GM13976 (cell line): ENCODE measurements around the gene FUT8.

Experiments used
- DNase-seq: peaks from one replicate; pipeline ENCODE4 v3.0.0; 2012; ENCODE audit warnings: low spot score
- in situ Hi-C: fragments of 300-500 bp; cut with MboI; formaldehyde crosslinking; loops from one replicate; pipeline ENCODE4 v1.12.0; 2022; ENCODE audit warnings: low sequenced_read_pairs, mixed read lengths, inconsistent platforms; ENCODE audit not compliant: unreplicated experiment
- TF ChIP-seq, protein P1 (sequence below): IDR thresholded peaks from 2 replicates; pipeline ENCODE4 v1.5.1; 2012; ENCODE audit warnings: borderline replicate concordance, mild to moderate bottlenecking; ENCODE audit not compliant: insufficient read depth; ENCODE audit errors: extremely low read depth, missing control alignments, control extremely low read depth

FUT8 gene

GRCh38 chr14:65471038-65471878 is 58.7 kb downstream of the FUT8 start:
- in situ Hi-C loops: no loop called here
- TF ChIP-seq, protein P1, sequence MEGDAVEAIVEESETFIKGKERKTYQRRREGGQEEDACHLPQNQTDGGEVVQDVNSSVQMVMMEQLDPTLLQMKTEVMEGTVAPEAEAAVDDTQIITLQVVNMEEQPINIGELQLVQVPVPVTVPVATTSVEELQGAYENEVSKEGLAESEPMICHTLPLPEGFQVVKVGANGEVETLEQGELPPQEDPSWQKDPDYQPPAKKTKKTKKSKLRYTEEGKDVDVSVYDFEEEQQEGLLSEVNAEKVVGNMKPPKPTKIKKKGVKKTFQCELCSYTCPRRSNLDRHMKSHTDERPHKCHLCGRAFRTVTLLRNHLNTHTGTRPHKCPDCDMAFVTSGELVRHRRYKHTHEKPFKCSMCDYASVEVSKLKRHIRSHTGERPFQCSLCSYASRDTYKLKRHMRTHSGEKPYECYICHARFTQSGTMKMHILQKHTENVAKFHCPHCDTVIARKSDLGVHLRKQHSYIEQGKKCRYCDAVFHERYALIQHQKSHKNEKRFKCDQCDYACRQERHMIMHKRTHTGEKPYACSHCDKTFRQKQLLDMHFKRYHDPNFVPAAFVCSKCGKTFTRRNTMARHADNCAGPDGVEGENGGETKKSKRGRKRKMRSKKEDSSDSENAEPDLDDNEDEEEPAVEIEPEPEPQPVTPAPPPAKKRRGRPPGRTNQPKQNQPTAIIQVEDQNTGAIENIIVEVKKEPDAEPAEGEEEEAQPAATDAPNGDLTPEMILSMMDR: no peak
- peak; percentile 38 for DNase-seq

DNA sequence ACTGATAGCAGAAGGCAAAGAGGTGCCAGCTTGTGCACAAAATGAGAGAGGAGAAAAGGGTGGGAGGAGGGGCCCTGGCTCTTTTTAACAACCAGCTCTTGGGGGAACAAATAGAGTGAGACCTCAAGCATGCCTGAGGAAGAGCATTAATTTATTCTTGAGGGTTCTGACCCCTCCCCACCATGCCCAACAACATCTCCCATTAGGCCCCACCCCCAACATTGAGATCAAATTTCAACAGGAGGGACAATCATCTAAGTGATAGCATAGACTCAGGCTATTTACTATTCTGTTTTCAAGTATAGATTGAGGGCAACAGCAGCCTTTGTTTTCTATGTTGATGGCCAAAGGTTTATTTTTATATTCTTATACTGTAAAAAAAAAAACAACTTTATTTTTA is 59.7 kb downstream of the FUT8 start:
- DNase-seq: no peak
- in situ Hi-C loops: no loop called here
- TF ChIP-seq, protein P1: no peak

DNA sequence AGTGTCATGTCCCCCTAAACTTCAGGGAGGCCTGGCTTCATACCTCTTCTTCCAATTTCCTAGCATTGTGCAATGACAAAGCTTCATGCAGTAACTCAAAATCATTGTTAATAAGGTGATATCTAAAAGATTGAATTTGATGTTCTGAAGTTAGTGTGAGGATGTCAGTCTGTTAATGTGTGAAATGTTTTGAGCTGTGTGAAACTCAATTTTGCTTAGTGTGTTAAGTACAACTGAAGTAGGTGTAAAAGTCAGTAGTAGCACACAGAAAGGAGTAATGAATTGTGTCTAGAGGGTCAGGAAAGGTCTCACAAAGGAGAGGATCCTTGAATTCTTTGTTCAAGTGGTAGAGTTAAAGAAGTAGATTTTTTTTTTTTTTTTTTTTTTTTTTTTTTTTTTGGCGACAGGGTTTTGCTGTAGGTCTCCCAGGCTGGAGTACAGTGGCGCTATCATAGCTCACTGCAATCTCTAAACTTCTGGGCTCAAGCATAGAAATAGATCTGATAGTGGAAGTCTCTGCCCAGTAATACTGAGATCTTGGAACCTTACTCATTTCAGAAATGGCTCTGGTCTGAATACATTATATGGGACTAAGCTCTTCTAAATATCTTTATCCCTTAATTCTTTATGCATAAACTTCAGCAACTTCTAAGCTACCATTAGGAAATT is 63.9 kb downstream of the FUT8 start:
- no peak for DNase-seq
- in situ Hi-C loops: no loop called here
- TF ChIP-seq, protein P1: no peak

- TF ChIP-seq, protein P1: no peak
- in situ Hi-C loops: no loop called here
- DNase-seq: no peak
Measured at GRCh38 chr14:65476942-65477318, 64.4 kb downstream of the FUT8 start.

DNA sequence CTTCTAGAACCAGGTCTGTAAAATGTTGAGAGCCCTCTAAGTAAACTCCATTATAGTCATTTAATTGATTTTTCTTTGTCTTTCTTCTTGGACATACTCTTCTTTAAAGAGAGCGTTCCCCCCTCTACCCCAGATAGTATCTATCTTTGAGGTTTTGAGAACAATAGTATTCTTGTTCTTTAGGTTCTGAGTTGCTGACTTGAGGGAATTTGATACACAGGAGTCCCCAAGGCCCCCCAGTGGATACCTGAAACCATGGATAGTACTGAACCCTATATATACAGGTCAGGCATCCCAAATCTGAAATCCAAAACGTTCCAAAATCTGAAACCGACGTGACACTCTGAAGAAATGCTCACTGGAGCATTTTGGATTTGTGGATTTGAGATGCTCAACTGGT is 65.5 kb downstream of the FUT8 start:
- TF ChIP-seq, protein P1: no peak
- no peak for DNase-seq
- in situ Hi-C loops: no loop called here

- no peak for DNase-seq
- TF ChIP-seq, protein P1: no peak
Measured at GRCh38 chr14:65478596-65478995, 66.1 kb downstream of the FUT8 start.

More at GRCh38 chr14:65478596-65478995, 66.1 kb downstream of the FUT8 start:
- in situ Hi-C loops: no loop called here
